DOHH2 (cell line): ENCODE measurements around the gene UVSSA.

Source experiments
- CTCF ChIP-seq: fragments of 200-600 bp; sonication (generic); IDR thresholded peaks from one replicate; pipeline ENCODE4 v1.5.1; 2014; ENCODE audit warnings: antibody characterized with exemption, mild to moderate bottlenecking, low read depth, low read length; ENCODE audit not compliant: poor library complexity, severe bottlenecking
- EZH2phosphoT487 ChIP-seq: fragments of 200-600 bp; sonication (generic); IDR thresholded peaks from 2 replicates; pipeline ENCODE4 v1.6.1; 2017; ENCODE audit warnings: borderline replicate concordance, mild to moderate bottlenecking, antibody characterized with exemption, low read length, moderate library complexity, mixed read lengths

- TF ChIP-seq CTCF, result no peak
- TF ChIP-seq EZH2phosphoT487, result no peak
Measured at GRCh38 chr4:1381944-1382541, 35.0 kb downstream of the UVSSA start.
